HG03025 (cell line): ENCODE data around the gene FBXL7.

Source experiments
- ATAC-seq: cut with Tn5 transposase; IDR thresholded peaks from one replicate; pipeline ENCODE4 v1.9.1; 2021; ENCODE audit warnings: mild to moderate bottlenecking, moderate library complexity; ENCODE audit not compliant: unreplicated experiment, low FRiP score

FBXL7 gene

GRCh38 chr5:15574806-15575325 is 74.9 kb downstream of the FBXL7 start:
- no peak for ATAC-seq

- no peak for ATAC-seq
These were observed 75.7 kb downstream of the FBXL7 start for GRCh38 chr5:15575666-15576065.

- ATAC-seq, result no peak
These were observed 77.2 kb downstream of the FBXL7 start for GRCh38 chr5:15577132-15577531.

- no peak for ATAC-seq
These were observed 77.9 kb downstream of the FBXL7 start for GRCh38 chr5:15577831-15578230.

GRCh38 chr5:15579193-15579990 is 79.4 kb downstream of the FBXL7 start:
- ATAC-seq, result no peak

GRCh38 chr5:15584528-15584927 is 84.5 kb downstream of the FBXL7 start:
- no peak for ATAC-seq

GRCh38 chr5:15585128-15585527 is 85.1 kb downstream of the FBXL7 start:
- ATAC-seq, result no peak

GRCh38 chr5:15585841-15586591 is 86.0 kb downstream of the FBXL7 start:
- ATAC-seq, result no peak

- no peak for ATAC-seq
These were observed 87.9 kb downstream of the FBXL7 start for GRCh38 chr5:15587916-15588315.

- ATAC-seq, result no peak
These were observed 92.7 kb downstream of the FBXL7 start for GRCh38 chr5:15592728-15593127.

- ATAC-seq, result no peak
These were observed 95.1 kb downstream of the FBXL7 start for GRCh38 chr5:15594977-15595568.

- no peak for ATAC-seq
These were observed 95.9 kb downstream of the FBXL7 start for GRCh38 chr5:15595929-15596328.

GRCh38 chr5:15596936-15597335 is 97.0 kb downstream of the FBXL7 start:
- no peak for ATAC-seq

GRCh38 chr5:15597804-15598203 is 97.8 kb downstream of the FBXL7 start:
- ATAC-seq, result no peak

- no peak for ATAC-seq
These were observed 98.4 kb downstream of the FBXL7 start for GRCh38 chr5:15598294-15598902.

GRCh38 chr5:15600035-15600434 is 100.1 kb downstream of the FBXL7 start:
- no peak for ATAC-seq

GRCh38 chr5:15601274-15601673 is 101.3 kb downstream of the FBXL7 start:
- no peak for ATAC-seq

- ATAC-seq, result no peak
These were observed 101.9 kb downstream of the FBXL7 start for GRCh38 chr5:15601853-15602252.

- no peak for ATAC-seq
These were observed 105.0 kb downstream of the FBXL7 start for GRCh38 chr5:15604986-15605385.

- ATAC-seq, result no peak
These were observed 106.2 kb downstream of the FBXL7 start for GRCh38 chr5:15606197-15606596.

GRCh38 chr5:15607076-15607475 is 107.1 kb downstream of the FBXL7 start:
- no peak for ATAC-seq
